HG03558 (cell line): ENCODE results near the gene HMG20A.

Experiments used
- ATAC-seq: cut with Tn5 transposase; IDR thresholded peaks from one replicate; pipeline ENCODE4 v1.9.1; 2021; ENCODE audit warnings: moderate number of reproducible peaks; ENCODE audit not compliant: unreplicated experiment; ENCODE audit errors: extremely low read depth

The HMG20A gene

GRCh38 chr15:77420610-77421369 is at the start of gene HMG20A:
TSS of gene HMG20A (plus strand) at chr15:77420888. CDS start at chr15:77458408, 37,520 bp downstream.
- peak; percentile 13 for ATAC-seq

GRCh38 chr15:77371850-77372563 is 48.7 kb upstream of the HMG20A start:
- no peak for ATAC-seq

GRCh38 chr15:77373441-77373840 is 47.2 kb upstream of the HMG20A start:
- no peak for ATAC-seq

- no peak for ATAC-seq
These were observed 45.6 kb upstream of the HMG20A start for GRCh38 chr15:77375133-77375532.

- ATAC-seq, result no peak
These were observed 43.9 kb upstream of the HMG20A start for GRCh38 chr15:77376770-77377169.

- no peak for ATAC-seq
These were observed 40.7 kb upstream of the HMG20A start for GRCh38 chr15:77380033-77380432.

GRCh38 chr15:77384086-77384485 is 36.6 kb upstream of the HMG20A start:
- no peak for ATAC-seq

GRCh38 chr15:77384589-77385359 is 35.9 kb upstream of the HMG20A start:
- ATAC-seq, result no peak

GRCh38 chr15:77386626-77387025 is 34.1 kb upstream of the HMG20A start:
- ATAC-seq, result no peak

GRCh38 chr15:77387365-77388105 is 33.2 kb upstream of the HMG20A start:
- no peak for ATAC-seq

- no peak for ATAC-seq
These were observed 29.2 kb upstream of the HMG20A start for GRCh38 chr15:77391372-77391951.

GRCh38 chr15:77392762-77393470 is 27.8 kb upstream of the HMG20A start:
- no peak for ATAC-seq

GRCh38 chr15:77393471-77393840 is 27.2 kb upstream of the HMG20A start:
- no peak for ATAC-seq

- ATAC-seq, result no peak
These were observed 25.5 kb upstream of the HMG20A start for GRCh38 chr15:77395013-77395774.

- no peak for ATAC-seq
These were observed 24.0 kb upstream of the HMG20A start for GRCh38 chr15:77396692-77397091.

- ATAC-seq, result no peak
These were observed 21.8 kb upstream of the HMG20A start for GRCh38 chr15:77398927-77399326.

GRCh38 chr15:77400258-77400657 is 20.4 kb upstream of the HMG20A start:
- ATAC-seq, result no peak

- no peak for ATAC-seq
These were observed 17.8 kb upstream of the HMG20A start for GRCh38 chr15:77402740-77403379.
